ENCODE results near the gene CTSW.
A peak's percentile ranks its signal among the peaks of the same experiment; 100 is the strongest.

CTSW gene

GRCh38 chr11:65868076-65868667 is 11.5 kb upstream of the CTSW start:
- DNase-seq: no peak

DNA sequence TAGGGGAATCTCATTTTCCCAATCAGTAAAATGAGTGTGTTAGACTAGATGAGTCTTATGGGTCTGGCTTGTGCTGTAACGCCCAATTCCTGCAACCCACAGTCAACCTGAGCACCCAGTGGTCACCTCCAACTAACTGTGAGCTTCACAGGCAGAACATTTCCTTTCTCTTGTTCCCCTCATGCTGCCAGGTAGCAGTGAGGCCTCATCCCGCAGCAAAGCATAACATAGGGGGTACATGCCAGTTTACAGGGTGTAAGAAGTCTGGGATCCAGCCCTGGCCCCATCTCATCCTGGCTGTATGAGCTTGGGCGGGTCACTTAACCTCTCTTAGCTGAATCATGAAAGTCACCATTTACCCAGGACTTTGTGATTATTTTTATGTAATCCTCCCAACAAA is 10.7 kb upstream of the CTSW start:
- no peak for DNase-seq

- no peak for DNase-seq
Observed at GRCh38 chr11:65869643-65870306, 9.9 kb upstream of the CTSW start.

DNA sequence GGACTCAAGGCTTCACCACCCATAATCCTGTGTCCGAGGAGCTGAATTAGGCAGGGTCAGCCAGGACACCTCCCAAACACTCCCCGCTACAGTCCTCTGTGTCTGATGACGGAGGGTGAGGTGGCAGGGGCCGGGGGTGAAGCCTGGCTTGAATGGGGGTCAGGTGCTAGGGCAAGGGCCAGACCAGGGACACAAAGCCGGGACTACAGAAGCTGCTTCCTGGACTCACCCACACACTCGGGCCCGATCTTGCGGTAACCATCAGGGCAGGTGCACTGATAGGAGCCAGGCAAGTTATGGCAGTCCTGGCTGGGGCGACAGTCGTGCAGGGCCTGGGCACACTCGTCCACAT is 9.4 kb upstream of the CTSW start:
- DNase-seq: no peak

- no peak for DNase-seq
Observed at GRCh38 chr11:65870706-65871681, 8.6 kb upstream of the CTSW start.

GRCh38 chr11:65871811-65872548 is 7.7 kb upstream of the CTSW start:
- DNase-seq: no peak

GRCh38 chr11:65872586-65873317 is 6.9 kb upstream of the CTSW start, which contains the start of gene EFEMP2:
Gene EFEMP2 (minus strand): TSS chr11:65872800. CDS start chr11:65872354, 446 bp downstream.
- DNase-seq: no peak

DNA sequence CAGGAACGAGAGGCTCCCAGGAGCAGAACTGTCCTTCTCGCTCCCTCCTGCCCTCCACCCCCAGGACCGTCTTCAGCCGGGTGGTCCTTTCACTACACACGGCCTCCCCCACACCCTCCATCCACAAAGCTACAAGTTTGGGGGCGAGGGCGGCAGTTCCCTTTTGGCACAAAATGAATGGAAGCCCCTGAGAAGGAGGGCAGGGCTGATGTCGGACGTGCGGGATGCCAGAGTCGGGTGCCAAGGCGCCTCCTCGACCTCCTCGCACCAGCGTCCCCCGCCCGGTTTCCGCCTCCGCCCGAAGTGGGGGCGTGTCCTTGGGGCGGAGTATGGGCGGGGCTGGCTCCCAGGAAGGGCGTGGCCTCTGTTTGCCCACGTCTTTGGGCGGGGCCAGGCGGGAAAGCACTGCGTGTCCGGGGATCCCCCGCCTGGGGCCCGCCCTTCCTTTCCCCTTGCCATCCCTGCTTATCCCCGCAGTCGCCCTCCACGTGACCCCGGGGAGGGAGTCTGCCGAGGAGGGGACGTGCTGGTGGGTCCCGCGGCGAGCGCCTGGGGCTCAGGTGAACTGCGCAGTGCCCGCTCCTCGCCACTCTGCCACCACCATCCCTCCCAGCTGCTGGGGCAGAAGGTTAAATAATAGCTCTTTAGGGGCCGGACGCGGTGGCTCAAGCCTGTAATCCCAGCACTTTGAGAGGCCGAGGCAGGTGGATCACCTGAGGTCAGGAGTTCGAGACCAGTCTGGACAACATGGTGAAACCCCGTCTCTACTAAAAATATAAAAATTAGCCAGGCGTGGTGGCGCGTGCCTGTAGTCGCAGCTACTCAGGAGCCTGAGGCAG is 6.1 kb upstream of the CTSW start:
- DNase-seq: peak; percentile 99

GRCh38 chr11:65880027-65880426 is 390 bp downstream of the CTSW start:
- no peak for DNase-seq

- DNase-seq: peak; percentile 43
Observed at GRCh38 chr11:65880844-65881421, 1.3 kb downstream of the CTSW start.

DNA sequence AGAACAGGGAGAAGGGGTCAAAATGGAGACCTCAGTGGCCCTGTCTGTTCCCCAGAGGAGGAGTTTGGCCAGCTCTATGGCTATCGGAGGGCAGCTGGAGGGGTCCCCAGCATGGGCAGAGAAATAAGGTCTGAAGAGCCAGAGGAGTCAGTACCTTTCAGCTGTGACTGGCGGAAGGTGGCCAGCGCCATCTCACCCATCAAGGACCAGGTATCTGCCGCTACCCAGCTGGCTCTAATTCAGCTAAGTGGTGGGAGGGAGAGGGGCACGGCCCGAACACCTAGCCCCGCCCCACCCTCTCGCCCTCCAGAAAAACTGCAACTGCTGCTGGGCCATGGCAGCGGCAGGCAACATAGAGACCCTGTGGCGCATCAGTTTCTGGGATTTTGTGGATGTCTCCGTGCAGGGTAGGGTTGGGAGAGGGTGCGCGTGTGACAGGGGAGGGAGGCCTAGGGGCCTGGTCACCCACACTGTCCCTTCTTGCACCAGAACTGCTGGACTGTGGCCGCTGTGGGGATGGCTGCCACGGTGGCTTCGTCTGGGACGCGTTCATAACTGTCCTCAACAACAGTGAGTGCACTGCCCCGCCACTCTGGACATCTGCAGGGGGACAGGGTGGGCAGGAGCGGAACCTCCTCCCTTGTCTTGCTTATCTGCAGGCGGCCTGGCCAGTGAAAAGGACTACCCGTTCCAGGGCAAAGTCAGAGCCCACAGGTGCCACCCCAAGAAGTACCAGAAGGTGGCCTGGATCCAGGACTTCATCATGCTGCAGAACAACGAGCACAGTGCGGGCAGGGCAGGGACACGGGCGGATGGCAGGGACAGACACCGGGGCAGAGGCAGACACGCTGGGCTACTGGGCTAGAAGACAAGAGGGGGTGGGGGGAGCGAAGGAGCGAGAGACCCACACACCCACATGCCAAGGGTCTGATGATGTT is 2.8 kb downstream of the CTSW start:
- DNase-seq: no peak

- DNase-seq: no peak
Observed at GRCh38 chr11:65883058-65883761, 3.6 kb downstream of the CTSW start.

- no peak for DNase-seq
Observed at GRCh38 chr11:65883786-65884715, 4.4 kb downstream of the CTSW start.

GRCh38 chr11:65884716-65885092 is 5.1 kb downstream of the CTSW start:
- peak; percentile 88 for DNase-seq

GRCh38 chr11:65885231-65885630 is 5.6 kb downstream of the CTSW start:
- DNase-seq: no peak

GRCh38 chr11:65885808-65886536 is 6.3 kb downstream of the CTSW start:
- DNase-seq: no peak

Data from stimulated activated CD8-positive, alpha-beta memory T cell treated with anti-CD3 and anti-CD28 coated beads, Interleukin-4, amount 100 ng/mL, for 48 hours (primary cell).